ENCODE measurements around the gene PTGES2.

PTGES2 gene

DNA sequence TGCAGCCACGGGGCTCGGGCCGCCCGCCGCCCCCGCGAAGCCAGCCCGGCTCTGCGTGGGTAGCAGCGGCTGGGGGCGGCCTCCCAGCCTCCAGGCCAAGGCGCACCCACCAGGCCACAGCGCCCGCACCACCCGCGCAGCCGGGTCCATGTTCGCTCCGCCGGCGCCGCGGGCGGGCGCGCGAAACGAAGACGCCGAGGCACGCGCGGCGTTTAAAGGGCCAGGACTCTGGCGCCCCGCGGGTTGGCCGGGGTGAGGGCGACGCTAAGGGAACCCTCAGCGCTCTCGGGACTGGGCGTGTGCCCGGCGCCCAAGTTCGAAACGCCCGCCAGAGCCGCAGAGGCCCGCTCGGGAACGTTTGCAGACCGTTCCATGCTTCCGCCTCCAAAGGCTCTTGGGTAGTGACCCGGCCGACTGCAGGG is at the start of gene PTGES2:
PTGES2 (minus strand) TSS at position 162 of the 422 bp plus-strand sequence; CDS start at position 150, 12 bp downstream.
- H3K27ac Mint-ChIP-seq (ENCODE audit: low read depth), result peak within 1 kb of the TSS; percentile 99

GRCh38 chr9:128175726-128176125 is 48.2 kb upstream of the PTGES2 start:
- H3K4me1 Mint-ChIP-seq, result no peaks in the 10 kb centered on the region
- H3K27me3 Mint-ChIP-seq, result no peaks in the 10 kb centered on the region
- no peak overlapping the region for H3K4me3 Mint-ChIP-seq
- no peaks in the 10 kb centered on the region for H3K9me3 Mint-ChIP-seq
- peaks cover 26% of the 10 kb centered on the region for H3K36me3 Mint-ChIP-seq (ENCODE audit: insufficient read depth)
- ATAC-seq (replicated peaks; ENCODE audit: extremely low read depth, poor library complexity, severe bottlenecking), result no peak
- no peak for DNase-seq (ENCODE audit: low spot score in 2 of 2)
- peak overlapping the region; percentile 61 for H3K27ac Mint-ChIP-seq (ENCODE audit: low read depth)

More for the DNA sequence above, at the start of gene PTGES2:
- H3K4me3 Mint-ChIP-seq, result peak within 1 kb of the TSS; percentile 99
- ATAC-seq (replicated peaks; ENCODE audit: extremely low read depth, poor library complexity, severe bottlenecking) (peak; percentile 73), DNase-seq (ENCODE audit: low spot score in 2 of 2) (peak; percentile 67 to 69)
- peaks cover 34% of the 10 kb centered on the region for H3K4me1 Mint-ChIP-seq
- H3K36me3 Mint-ChIP-seq (ENCODE audit: insufficient read depth), result peaks cover 18% of the 10 kb centered on the region
- peaks cover 15% of the 10 kb centered on the region for H3K27me3 Mint-ChIP-seq
- no peaks in the 10 kb centered on the region for H3K9me3 Mint-ChIP-seq

DNA sequence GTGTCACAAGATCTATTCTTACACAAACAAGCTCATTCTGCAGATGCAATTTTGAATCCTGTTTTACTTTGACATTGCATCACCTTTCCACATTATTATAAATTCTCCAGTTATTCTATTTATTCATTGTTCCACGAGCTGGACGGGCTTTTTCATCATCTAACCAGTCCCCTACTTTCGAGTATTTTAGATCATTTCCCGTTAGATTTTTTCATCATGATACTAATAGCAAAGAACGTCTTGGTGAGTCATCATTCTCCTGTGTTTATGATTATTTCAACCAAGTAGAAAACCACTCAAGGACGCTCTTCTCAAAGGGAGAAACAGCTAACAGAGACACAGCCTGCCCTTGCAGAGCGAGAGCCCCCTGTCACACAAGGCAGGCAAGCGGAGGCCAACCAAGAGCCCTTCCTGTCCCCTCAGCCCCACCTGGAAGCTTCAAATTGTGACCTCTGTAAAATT is 47.6 kb upstream of the PTGES2 start:
- no peak overlapping the region for H3K4me3 Mint-ChIP-seq

DNA sequence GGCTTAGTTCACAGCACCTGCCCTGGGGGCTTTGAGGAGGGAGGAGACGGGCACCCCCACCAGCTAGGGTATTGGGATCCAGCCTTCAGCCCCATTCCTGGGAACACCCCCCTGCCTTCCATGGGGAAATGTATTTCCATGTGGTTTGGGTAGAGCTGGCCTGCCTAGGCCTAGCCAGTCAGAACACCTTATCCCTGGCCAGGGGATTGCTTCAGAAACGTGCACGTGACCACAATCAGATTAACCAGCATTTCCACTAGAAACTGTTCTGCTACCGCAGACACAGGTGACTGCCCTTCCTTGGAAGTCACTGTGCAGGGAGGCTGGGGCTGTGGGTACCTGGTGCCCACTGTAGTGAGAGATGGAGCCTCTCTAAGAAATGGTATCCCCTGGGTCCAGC is 46.5 kb upstream of the PTGES2 start:
- Mint-ChIP-seq H3K4me3 (no peak overlapping the region), H3K4me1 (no peaks in the 10 kb centered on the region), H3K27me3 (no peaks in the 10 kb centered on the region), H3K36me3 (ENCODE audit: insufficient read depth) (peaks cover 25% of the 10 kb centered on the region), H3K27ac (ENCODE audit: low read depth) (no peak overlapping the region), H3K9me3 (no peaks in the 10 kb centered on the region)
- DNase-seq (ENCODE audit: low spot score in 2 of 2), result no peak
- ATAC-seq (replicated peaks; ENCODE audit: extremely low read depth, poor library complexity, severe bottlenecking), result no peak

More for the DNA sequence above, 47.6 kb upstream of the PTGES2 start:
- no peak for ATAC-seq (replicated peaks; ENCODE audit: extremely low read depth, poor library complexity, severe bottlenecking)
- Mint-ChIP-seq H3K4me1 (no peaks in the 10 kb centered on the region), H3K36me3 (ENCODE audit: insufficient read depth) (peaks cover 26% of the 10 kb centered on the region), H3K27ac (ENCODE audit: low read depth) (peak overlapping the region; percentile 61), H3K9me3 (no peaks in the 10 kb centered on the region), H3K27me3 (no peaks in the 10 kb centered on the region)
- no peak for DNase-seq (ENCODE audit: low spot score in 2 of 2)

DNA sequence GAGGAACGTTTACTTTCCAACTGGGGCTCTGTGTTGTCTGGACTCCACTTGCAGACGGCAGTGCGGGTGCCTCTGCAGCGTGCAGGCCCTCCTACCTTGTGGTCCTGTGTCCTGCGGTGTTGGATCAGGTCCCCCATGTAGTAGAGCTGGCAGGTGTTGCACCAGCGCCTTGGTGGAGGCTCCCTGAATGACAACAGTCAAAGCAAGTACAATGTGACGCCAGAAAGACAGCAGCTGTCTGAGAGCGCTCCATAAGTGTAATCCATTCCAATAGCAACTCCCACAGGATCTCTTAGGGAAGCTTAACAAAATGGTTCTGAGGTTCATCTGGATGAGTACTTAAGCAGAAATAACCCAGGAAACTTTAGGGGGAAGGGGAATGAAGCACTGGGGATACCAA is 42.4 kb upstream of the PTGES2 start:
- H3K9me3 Mint-ChIP-seq, result no peaks in the 10 kb centered on the region
- H3K4me1 Mint-ChIP-seq, result peaks cover 7% of the 10 kb centered on the region
- H3K36me3 Mint-ChIP-seq (ENCODE audit: insufficient read depth), result peaks cover 30% of the 10 kb centered on the region
- no peak overlapping the region for H3K27ac Mint-ChIP-seq (ENCODE audit: low read depth)
- H3K27me3 Mint-ChIP-seq, result no peaks in the 10 kb centered on the region
- no peak for DNase-seq (ENCODE audit: low spot score in 2 of 2)
- no peak overlapping the region for H3K4me3 Mint-ChIP-seq
- ATAC-seq (replicated peaks; ENCODE audit: extremely low read depth, poor library complexity, severe bottlenecking), result no peak

DNA sequence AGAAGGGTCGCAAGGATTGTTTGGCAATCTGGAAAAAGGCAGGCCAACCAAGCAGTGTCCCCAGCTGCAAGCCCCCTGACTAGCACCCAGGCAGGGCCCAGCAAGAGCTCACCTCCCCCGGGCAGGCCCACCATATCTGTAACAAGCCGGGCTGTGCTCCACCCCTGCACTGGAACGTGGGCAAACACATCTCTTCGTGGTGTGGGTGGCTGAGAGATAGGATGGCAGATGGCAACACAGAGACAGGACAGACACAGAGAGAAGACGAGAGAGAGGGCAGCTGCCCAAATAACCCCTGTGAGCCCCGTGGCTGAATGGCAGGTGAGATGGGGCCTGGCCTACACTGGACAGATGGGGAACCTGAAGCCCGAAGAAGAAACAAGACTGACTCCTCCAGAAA is 42.0 kb upstream of the PTGES2 start:
- no peaks in the 10 kb centered on the region for H3K27me3 Mint-ChIP-seq
- peaks cover 7% of the 10 kb centered on the region for H3K4me1 Mint-ChIP-seq
- DNase-seq (ENCODE audit: low spot score in 2 of 2), result no peak
- no peak overlapping the region for H3K27ac Mint-ChIP-seq (ENCODE audit: low read depth)
- no peak for ATAC-seq (replicated peaks; ENCODE audit: extremely low read depth, poor library complexity, severe bottlenecking)
- H3K9me3 Mint-ChIP-seq, result no peaks in the 10 kb centered on the region
- peaks cover 31% of the 10 kb centered on the region for H3K36me3 Mint-ChIP-seq (ENCODE audit: insufficient read depth)
- H3K4me3 Mint-ChIP-seq, result no peak overlapping the region

GRCh38 chr9:128168731-128169308 is 41.3 kb upstream of the PTGES2 start:
- DNase-seq (ENCODE audit: low spot score in 2 of 2), result no peak
- Mint-ChIP-seq H3K9me3 (no peaks in the 10 kb centered on the region), H3K27ac (ENCODE audit: low read depth) (no peak overlapping the region), H3K36me3 (ENCODE audit: insufficient read depth) (peaks cover 32% of the 10 kb centered on the region), H3K4me1 (peaks cover 7% of the 10 kb centered on the region), H3K27me3 (no peaks in the 10 kb centered on the region), H3K4me3 (no peak overlapping the region)
- ATAC-seq (replicated peaks; ENCODE audit: extremely low read depth, poor library complexity, severe bottlenecking), result no peak

- H3K27me3 Mint-ChIP-seq, result no peaks in the 10 kb centered on the region
- DNase-seq (ENCODE audit: low spot score in 2 of 2) (no peak), ATAC-seq (replicated peaks; ENCODE audit: extremely low read depth, poor library complexity, severe bottlenecking) (no peak)
- peaks cover 25% of the 10 kb centered on the region for H3K36me3 Mint-ChIP-seq (ENCODE audit: insufficient read depth)
- no peak overlapping the region for H3K27ac Mint-ChIP-seq (ENCODE audit: low read depth)
- peaks cover 14% of the 10 kb centered on the region for H3K4me1 Mint-ChIP-seq
- H3K9me3 Mint-ChIP-seq, result no peaks in the 10 kb centered on the region
- H3K4me3 Mint-ChIP-seq, result no peak overlapping the region
Measured at GRCh38 chr9:128167209-128167608, 39.7 kb upstream of the PTGES2 start.

GRCh38 chr9:128166169-128166568 is 38.6 kb upstream of the PTGES2 start:
- no peak overlapping the region for H3K4me3 Mint-ChIP-seq
- no peak overlapping the region for H3K27ac Mint-ChIP-seq (ENCODE audit: low read depth)
- peaks cover 18% of the 10 kb centered on the region for H3K4me1 Mint-ChIP-seq
- ATAC-seq (replicated peaks; ENCODE audit: extremely low read depth, poor library complexity, severe bottlenecking) (no peak), DNase-seq (ENCODE audit: low spot score in 2 of 2) (no peak)
- peaks cover 25% of the 10 kb centered on the region for H3K36me3 Mint-ChIP-seq (ENCODE audit: insufficient read depth)
- no peaks in the 10 kb centered on the region for H3K9me3 Mint-ChIP-seq
- no peaks in the 10 kb centered on the region for H3K27me3 Mint-ChIP-seq

- Mint-ChIP-seq H3K4me1 (peaks cover 26% of the 10 kb centered on the region), H3K27ac (ENCODE audit: low read depth) (no peak overlapping the region), H3K27me3 (no peaks in the 10 kb centered on the region), H3K9me3 (no peaks in the 10 kb centered on the region), H3K4me3 (no peak overlapping the region), H3K36me3 (ENCODE audit: insufficient read depth) (peaks cover 19% of the 10 kb centered on the region)
- DNase-seq (ENCODE audit: low spot score in 2 of 2) (no peak), ATAC-seq (replicated peaks; ENCODE audit: extremely low read depth, poor library complexity, severe bottlenecking) (no peak)
Measured at GRCh38 chr9:128164307-128164885, 36.9 kb upstream of the PTGES2 start.

- Mint-ChIP-seq H3K27ac (ENCODE audit: low read depth) (no peak overlapping the region), H3K4me3 (no peak overlapping the region), H3K9me3 (no peaks in the 10 kb centered on the region), H3K36me3 (ENCODE audit: insufficient read depth) (peaks cover 18% of the 10 kb centered on the region), H3K4me1 (peaks cover 27% of the 10 kb centered on the region), H3K27me3 (no peaks in the 10 kb centered on the region)
- ATAC-seq (replicated peaks; ENCODE audit: extremely low read depth, poor library complexity, severe bottlenecking) (no peak), DNase-seq (ENCODE audit: low spot score in 2 of 2) (no peak)
Measured at GRCh38 chr9:128163523-128164306, 36.2 kb upstream of the PTGES2 start.

GRCh38 chr9:128163027-128163515 is 35.5 kb upstream of the PTGES2 start:
- no peak for DNase-seq (ENCODE audit: low spot score in 2 of 2)
- ATAC-seq (replicated peaks; ENCODE audit: extremely low read depth, poor library complexity, severe bottlenecking), result no peak
- no peak overlapping the region for H3K27ac Mint-ChIP-seq (ENCODE audit: low read depth)
- H3K4me1 Mint-ChIP-seq, result peaks cover 23% of the 10 kb centered on the region
- H3K4me3 Mint-ChIP-seq, result no peak overlapping the region
- H3K9me3 Mint-ChIP-seq, result no peaks in the 10 kb centered on the region
- no peaks in the 10 kb centered on the region for H3K27me3 Mint-ChIP-seq
- H3K36me3 Mint-ChIP-seq (ENCODE audit: insufficient read depth), result peaks cover 16% of the 10 kb centered on the region

Measured in central memory CD8-positive, alpha-beta T cell (primary cell).